Measurements from ENCODE around the gene PNMT. TPM values are rescaled to one million over a fixed set of nuclear protein-coding genes. Genes with fewer than 3 reads are reported as not detected.

Gene PNMT
- total and polyA plus RNA-seq, 2 of the 13 experiments (the other 11 are each of a cell fraction or from before 2014, with no cell fraction given), result 0.25 TPM; not detected in 1

DNA sequence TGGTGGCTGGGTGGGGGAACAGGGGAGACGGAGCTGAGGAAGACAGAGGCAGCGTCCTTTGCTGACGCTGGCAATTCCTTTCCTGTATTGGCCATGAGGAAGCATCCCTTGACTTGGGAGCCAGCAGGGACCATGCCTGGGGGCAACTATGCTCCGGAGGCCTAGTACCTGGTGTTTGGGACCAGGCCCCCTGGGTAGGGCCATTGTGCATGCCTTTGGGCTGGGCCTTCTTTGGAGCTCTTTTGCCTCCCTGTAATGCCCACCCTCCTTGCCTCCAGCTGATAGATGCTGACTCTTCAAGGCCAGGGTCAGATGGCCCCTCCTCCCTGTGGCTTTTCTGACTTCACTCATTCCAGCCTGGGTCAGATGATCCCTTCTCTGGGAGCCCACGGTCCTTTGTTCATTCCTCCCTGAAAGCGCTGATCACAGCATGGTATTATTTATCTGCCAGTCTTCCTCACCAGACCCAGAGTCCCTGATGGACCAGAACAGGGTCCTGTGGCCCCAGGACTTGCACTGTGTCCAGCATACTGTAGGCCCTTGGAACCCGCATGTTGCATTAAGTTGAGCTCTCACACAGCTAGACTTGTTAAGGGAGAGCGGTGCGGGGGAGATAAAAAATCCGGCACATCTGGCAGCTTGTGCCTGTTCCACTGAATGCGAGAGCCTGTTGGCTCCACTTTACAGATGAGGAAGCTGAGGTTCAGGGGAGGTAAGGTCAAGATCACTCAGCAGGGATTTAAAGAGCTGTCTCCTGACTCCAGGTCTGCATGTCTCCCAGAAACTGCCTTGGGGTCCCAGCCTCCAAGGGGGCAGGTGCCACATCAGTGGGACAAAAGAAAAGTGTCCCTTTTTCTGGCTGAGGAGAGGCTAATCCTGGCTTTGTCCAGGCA is 28.4 kb upstream of the PNMT start:
- peaks cover 3% of the 10 kb centered on the region for H4K20me1 ChIP-seq (ENCODE audit: insufficient read depth, low read length)
- FAIRE-seq, result no peak
- H3K27ac ChIP-seq (ENCODE audit: extremely low read length, insufficient read depth, low read length), result no peak overlapping the region
- TF ChIP-seq ZNF878 (CRISPR knock-in tag; IDR thresholded peaks at IDR 0.05), result no peak
- TF ChIP-seq ZNF556 (CRISPR knock-in tag; IDR thresholded peaks at IDR 0.05; ENCODE audit: borderline replicate concordance), result no peak
- no peak for TF ChIP-seq PLRG1 (conservative IDR thresholded peaks at IDR 0.05)
- no peak for TF ChIP-seq ZBTB38 (CRISPR knock-in tag; IDR thresholded peaks at IDR 0.05)
- no peak for TF ChIP-seq ZBTB44 (CRISPR knock-in tag; IDR thresholded peaks at IDR 0.05)
- TF ChIP-seq HNRNPL (IDR thresholded peaks at IDR 0.05; ENCODE audit: low read depth, low read length), result no peak
- TF ChIP-seq ZNF629 (CRISPR knock-in tag; conservative IDR thresholded peaks at IDR 0.05), result peak; percentile 66
- H3K4me3 ChIP-seq (replicated peaks in 1 of 3; ENCODE audit: insufficient read depth in 1 of 3, low read depth in 2 of 3, low read length in 3 of 3), result no peak overlapping the region
- 93% methylated on average over 11 of the region's 11 CpGs for WGBS (ENCODE audit: low lambda C conversion rate)
- no TSS peak for BruUV-seq (replicated peaks)
- H2AFZ ChIP-seq (ENCODE audit: low read length), result no peak overlapping the region
- intact Hi-C loops (cut with micrococcal nuclease; ENCODE audit: unreplicated experiment) (no loop called here), in situ Hi-C loops (cut with HindIII; ENCODE audit: extremely low pct_ligation_motif_present, low pct_unique_long_range_greater_than_20kb) (no loop called here)
- peaks cover 0 to 2% of the 10 kb centered on the region in 2 experiments; a peak in 2 of 5 replicates for H3K36me3 ChIP-seq (replicated peaks in 1 of 2; ENCODE audit: control insufficient read depth in 1 of 2, insufficient read depth in 2 of 2, low read length in 2 of 2)
- no peak for ATAC-seq
- no peak overlapping the region for H3K9ac ChIP-seq (ENCODE audit: insufficient read depth, low read depth, low read length)
- CTCF ChIA-PET (ENCODE audit: low intra/inter-chr PET ratio, low total read pairs), result no interaction called here
- peaks cover 60% of the 10 kb centered on the region for H3K79me2 ChIP-seq (ENCODE audit: insufficient read depth, low read length)
- no peaks in the 10 kb centered on the region for H3K9me3 ChIP-seq (ENCODE audit: low read length)
- no peaks in the 10 kb centered on the region; a peak in 1 of 5 replicates for H3K27me3 ChIP-seq (ENCODE audit: control insufficient read depth in 1 of 2, insufficient read depth in 2 of 2, low read length in 2 of 2)
- peaks cover 67% of the 10 kb centered on the region for H3K4me1 ChIP-seq (ENCODE audit: insufficient read depth, low read length)
- DNase-seq (ENCODE audit: low spot score), result no peak
- POLR2A ChIA-PET, result no interaction called here
- no peak overlapping the region for H3K4me2 ChIP-seq (ENCODE audit: low read depth, low read length)
